Tibial nerve (tissue), 4 donors: ENCODE measurements around the gene SPINT2. TPM values are rescaled to one million over a fixed set of nuclear protein-coding genes. Genes with fewer than 3 reads are reported as not detected.

Experiments
- DNase-seq, 2 donors: peaks; one replicate each; pipeline ENCODE4 v3.0.0-alpha.2; 2019; ENCODE audit warnings: low spot score in 2 of 2
- H3K27ac ChIP-seq, 4 donors: fragments of 200-600 bp; sonication (generic) in 3 of 4; one replicate each; pipeline ENCODE4 v1.5.1; 2017 to 2019; ENCODE audit warnings: mild to moderate bottlenecking in 1 of 4
- H3K27me3 ChIP-seq, 2 donors: fragments of 200-600 bp; sonication (generic) in 1 of 2; one replicate each; pipeline versions ENCODE4 v1.5.1 to v1.6.0; 2017 to 2019
- H3K36me3 ChIP-seq, 3 donors: fragments of 200-600 bp; sonication (generic); one replicate each; pipeline ENCODE4 v1.5.1; 2018 to 2019
- H3K4me1 ChIP-seq, 4 donors: fragments of 200-600 bp; sonication (generic) in 3 of 4; one replicate each; pipeline ENCODE4 v1.5.1; 2017 to 2019
- H3K4me3 ChIP-seq, 4 donors: fragments of 200-600 bp; sonication (generic) in 3 of 4; one replicate each; pipeline ENCODE4 v1.5.1; 2017 to 2019; ENCODE audit warnings: mild to moderate bottlenecking in 1 of 4, moderate library complexity in 1 of 4
- H3K9me3 ChIP-seq, 4 donors: fragments of 200-600 bp; sonication (generic) in 3 of 4; one replicate each; pipeline ENCODE4 v1.5.1; 2017 to 2019
- EP300 ChIP-seq, 2 donors: sonication (generic); formaldehyde crosslinking; IDR thresholded peaks; one replicate each; pipeline ENCODE4 v1.6.1; 2017; ENCODE audit warnings: antibody characterized with exemption in 2 of 2, mild to moderate bottlenecking in 1 of 2
- POLR2A ChIP-seq, 2 donors: fragments of 450-650 bp; IDR thresholded peaks; one replicate each; pipeline ENCODE4 v1.6.1; 2017; ENCODE audit warnings: antibody characterized with exemption in 2 of 2, mild to moderate bottlenecking in 2 of 2, moderate library complexity in 2 of 2
- WGBS, 2 donors: methylation state at CpG; one replicate each; pipeline ENCODE4 v1.1.5; 2018; 5-methylcytosine and 5-hydroxymethylcytosine counted together
- total RNA-seq, 4 donors: library from RNA; depleted of rRNA; stranded (reverse); fragments of >200 nt; gene quantifications; one replicate each; pipeline ENCODE4 v1.1.0, GENCODE V29; 2016
- TF ChIP-seq, protein P1 (sequence below), 5 experiments: fragments of 200-600 bp in 3 of 5; fragments of 450-650 bp in 2 of 5; sonication (generic) in 3 of 5; IDR thresholded peaks; one replicate each; pipeline ENCODE4 v1.5.1; 2016 to 2019; ENCODE audit warnings: antibody characterized with exemption in 5 of 5, mild to moderate bottlenecking in 3 of 5, moderate library complexity in 2 of 5

The SPINT2 gene
- total RNA-seq, 4 donors from 2014 or later, result 39.0 to 79.1 (median 45.5) TPM

- DNase-seq, result no peak
- TF ChIP-seq, protein P1, sequence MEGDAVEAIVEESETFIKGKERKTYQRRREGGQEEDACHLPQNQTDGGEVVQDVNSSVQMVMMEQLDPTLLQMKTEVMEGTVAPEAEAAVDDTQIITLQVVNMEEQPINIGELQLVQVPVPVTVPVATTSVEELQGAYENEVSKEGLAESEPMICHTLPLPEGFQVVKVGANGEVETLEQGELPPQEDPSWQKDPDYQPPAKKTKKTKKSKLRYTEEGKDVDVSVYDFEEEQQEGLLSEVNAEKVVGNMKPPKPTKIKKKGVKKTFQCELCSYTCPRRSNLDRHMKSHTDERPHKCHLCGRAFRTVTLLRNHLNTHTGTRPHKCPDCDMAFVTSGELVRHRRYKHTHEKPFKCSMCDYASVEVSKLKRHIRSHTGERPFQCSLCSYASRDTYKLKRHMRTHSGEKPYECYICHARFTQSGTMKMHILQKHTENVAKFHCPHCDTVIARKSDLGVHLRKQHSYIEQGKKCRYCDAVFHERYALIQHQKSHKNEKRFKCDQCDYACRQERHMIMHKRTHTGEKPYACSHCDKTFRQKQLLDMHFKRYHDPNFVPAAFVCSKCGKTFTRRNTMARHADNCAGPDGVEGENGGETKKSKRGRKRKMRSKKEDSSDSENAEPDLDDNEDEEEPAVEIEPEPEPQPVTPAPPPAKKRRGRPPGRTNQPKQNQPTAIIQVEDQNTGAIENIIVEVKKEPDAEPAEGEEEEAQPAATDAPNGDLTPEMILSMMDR (IDR thresholded peaks at IDR 0.05), result no peak
- TF ChIP-seq POLR2A (IDR thresholded peaks at IDR 0.05) (no peak), EP300 (IDR thresholded peaks at IDR 0.05) (no peak)
- WGBS, 2 donors, result 87 to 95% methylated on average over 7 of the region's 7 CpGs
Measured at GRCh38 chr19:38231918-38232317, 32.5 kb upstream of the SPINT2 start.

DNA sequence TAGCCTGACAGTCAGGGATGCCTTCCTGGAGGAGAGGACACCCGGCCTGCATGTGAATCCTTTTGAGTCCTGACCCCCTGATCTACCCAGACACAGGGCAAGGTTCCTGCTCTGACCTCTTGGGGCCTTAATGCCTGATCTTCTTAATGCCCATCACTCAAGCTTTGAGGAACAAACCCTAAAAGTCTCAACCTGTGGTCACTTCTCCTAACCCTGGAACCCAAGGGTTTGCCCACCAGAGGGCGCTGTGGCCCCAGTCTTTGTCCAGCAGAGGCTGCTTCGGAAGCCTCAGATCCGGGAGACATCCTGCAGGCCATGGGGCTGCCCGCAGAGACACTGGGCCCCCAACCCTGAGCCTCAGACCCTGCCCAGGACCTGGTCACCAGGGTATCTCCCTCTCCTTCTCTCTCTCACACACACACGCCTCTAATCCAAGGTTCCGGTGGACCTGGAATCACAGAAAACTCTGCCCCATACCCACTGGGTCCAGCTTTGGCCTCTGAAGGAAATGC, 30.6 kb upstream of the SPINT2 start:
- no peak for TF ChIP-seq EP300 (IDR thresholded peaks at IDR 0.05)
- TF ChIP-seq, protein P1 (IDR thresholded peaks at IDR 0.05), result peak; percentile 56 to 71 (median 62)
- TF ChIP-seq POLR2A (IDR thresholded peaks at IDR 0.05), result no peak
- H3K9me3 ChIP-seq, result no peaks in the 10 kb centered on the region
- no peaks in the 10 kb centered on the region for H3K36me3 ChIP-seq
- H3K4me1 ChIP-seq, result peaks cover 0 to 10% (median 5%) of the 10 kb centered on the region in 4 donors
- 24 to 40% methylated on average over 4 to 7 of the region's 7 CpGs for WGBS, 2 donors
- no peak overlapping the region for H3K4me3 ChIP-seq
- peak; percentile 61 to 81 for DNase-seq
- H3K27ac ChIP-seq, result no peak overlapping the region
- peaks cover 0 to 55% of the 10 kb centered on the region in 2 donors for H3K27me3 ChIP-seq

More at GRCh38 chr19:38231918-38232317, 32.5 kb upstream of the SPINT2 start:
- no peak overlapping the region for H3K27ac ChIP-seq
- H3K4me1 ChIP-seq, result peaks cover 0 to 19% (median 15%) of the 10 kb centered on the region in 4 donors
- no peaks in the 10 kb centered on the region for H3K36me3 ChIP-seq
- H3K4me3 ChIP-seq, result no peak overlapping the region
- H3K9me3 ChIP-seq, result no peaks in the 10 kb centered on the region
- H3K27me3 ChIP-seq, result peaks cover 0 to 74% of the 10 kb centered on the region in 2 donors

GRCh38 chr19:38234615-38235014, 29.8 kb upstream of the SPINT2 start:
- TF ChIP-seq POLR2A (IDR thresholded peaks at IDR 0.05) (no peak), EP300 (IDR thresholded peaks at IDR 0.05) (no peak)
- TF ChIP-seq, protein P1 (IDR thresholded peaks at IDR 0.05), result no peak
- Histone ChIP-seq H3K27me3 (peaks cover 0 to 49% of the 10 kb centered on the region in 2 donors), H3K4me3 (no peak overlapping the region), H3K4me1 (peaks cover 0 to 2% (median 0%) of the 10 kb centered on the region in 4 donors), H3K36me3 (no peaks in the 10 kb centered on the region), H3K9me3 (no peaks in the 10 kb centered on the region), H3K27ac (no peak overlapping the region)
- 92 to 98% methylated on average over 4 of the region's 4 CpGs for WGBS, 2 donors
- DNase-seq, result no peak

DNA sequence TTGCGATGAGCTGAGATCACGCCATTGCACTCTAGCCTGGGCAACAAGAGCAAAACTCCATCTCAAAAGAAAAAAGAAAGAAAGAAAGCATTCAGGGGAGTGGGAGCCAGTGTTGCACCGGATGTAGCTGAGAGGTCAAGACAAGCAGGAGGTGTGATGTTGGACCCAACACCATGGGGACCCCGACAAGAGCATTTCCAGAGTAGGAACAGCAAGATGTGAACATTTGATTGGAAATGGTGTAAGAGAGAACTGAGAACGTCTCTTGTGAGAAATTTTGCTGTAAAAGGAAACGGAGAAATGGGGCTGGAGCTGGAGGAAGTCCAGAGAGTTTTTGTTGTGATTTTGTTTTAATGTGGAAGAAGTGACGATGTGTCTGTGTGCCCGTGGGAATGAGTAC, 24.6 kb upstream of the SPINT2 start:
- H3K4me3 ChIP-seq, result no peak overlapping the region

GRCh38 chr19:38243279-38243673, 21.1 kb upstream of the SPINT2 start:
- peaks cover 0 to 35% (median 8%) of the 10 kb centered on the region in 4 donors for H3K4me1 ChIP-seq
- no peaks in the 10 kb centered on the region for H3K36me3 ChIP-seq
- H3K27me3 ChIP-seq, result peaks cover 0 to 8% of the 10 kb centered on the region in 2 donors
- DNase-seq, result no peak
- TF ChIP-seq EP300 (IDR thresholded peaks at IDR 0.05) (no peak), POLR2A (IDR thresholded peaks at IDR 0.05) (no peak)
- TF ChIP-seq, protein P1 (IDR thresholded peaks at IDR 0.05), result no peak
- WGBS, 2 donors, result 77 to 80% methylated on average over 15 of the region's 15 CpGs
- no peaks in the 10 kb centered on the region for H3K9me3 ChIP-seq
- H3K4me3 ChIP-seq, result peak overlapping the region in 1 of 4 donors; percentile 26
- no peak overlapping the region for H3K27ac ChIP-seq

More for the DNA sequence above, 24.6 kb upstream of the SPINT2 start:
- H3K36me3 ChIP-seq, result no peaks in the 10 kb centered on the region
- H3K4me1 ChIP-seq, result peaks cover 0 to 6% (median 0%) of the 10 kb centered on the region in 4 donors
- no peak overlapping the region for H3K27ac ChIP-seq
- no peak for DNase-seq
- TF ChIP-seq EP300 (IDR thresholded peaks at IDR 0.05), result no peak
- no peak for TF ChIP-seq POLR2A (IDR thresholded peaks at IDR 0.05)
- TF ChIP-seq, protein P1 (IDR thresholded peaks at IDR 0.05), result no peak
- H3K9me3 ChIP-seq, result no peaks in the 10 kb centered on the region
- WGBS, 2 donors, result 38 to 44% methylated on average over 8 of the region's 8 CpGs
- peaks cover 0 to 8% of the 10 kb centered on the region in 2 donors for H3K27me3 ChIP-seq
